NCI-H128 (cell line): ENCODE data around the gene IKBKG.
"Not testable (repeated sequence)": the region's sequence is repeated elsewhere in the genome, so short reads cannot be mapped to it uniquely, and the experiment has no call there.

Experiments used
- DNase-seq: peaks from one replicate; lab custom pipeline; 2025; ENCODE audit not compliant: unreplicated experiment; lab: John Stamatoyannopoulos, UW

The IKBKG gene

GRCh38 chrX:154603438-154604430, 56.3 kb downstream of the IKBKG start:
- DNase-seq, result no peak

- DNase-seq, result no peak
These were observed 58.1 kb downstream of the IKBKG start for GRCh38 chrX:154605566-154605965.

GRCh38 chrX:154607370-154607769, 60.0 kb downstream of the IKBKG start:
- DNase-seq, result no peak

- not testable (repeated sequence) for DNase-seq
These were observed 60.6 kb downstream of the IKBKG start for GRCh38 chrX:154607976-154608375.

- not testable (repeated sequence) for DNase-seq
These were observed 61.4 kb downstream of the IKBKG start for GRCh38 chrX:154608823-154609222.

GRCh38 chrX:154611146-154611545, 63.7 kb downstream of the IKBKG start:
- DNase-seq, result not testable (repeated sequence)

- DNase-seq, result not testable (repeated sequence)
These were observed 66.2 kb downstream of the IKBKG start for GRCh38 chrX:154613586-154613985.
